Measurements from ENCODE around the gene METTL24.
"Not testable (repeated sequence)": the region's sequence is repeated elsewhere in the genome, so short reads cannot be mapped to it uniquely, and the experiment has no call there.

Gene METTL24

GRCh38 chr6:110315207-110315868 lies 42.8 kb downstream of the METTL24 start:
- DNase-seq (ENCODE audit: low read depth, low spot score) = no peak

GRCh38 chr6:110310861-110311446 lies 47.2 kb downstream of the METTL24 start:
- no peak for DNase-seq (ENCODE audit: low read depth, low spot score)

- not testable (repeated sequence) for DNase-seq (ENCODE audit: low read depth, low spot score)
These were observed 48.7 kb downstream of the METTL24 start for GRCh38 chr6:110309432-110309831.

GRCh38 chr6:110307368-110307767 lies 50.8 kb downstream of the METTL24 start:
- no peak for DNase-seq (ENCODE audit: low read depth, low spot score)

- DNase-seq (ENCODE audit: low read depth, low spot score) = not testable (repeated sequence)
These were observed 52.3 kb downstream of the METTL24 start for GRCh38 chr6:110305832-110306231.

- DNase-seq (ENCODE audit: low read depth, low spot score) = not testable (repeated sequence)
These were observed 54.5 kb downstream of the METTL24 start for GRCh38 chr6:110303692-110304091.

GRCh38 chr6:110298916-110299315 lies 59.2 kb downstream of the METTL24 start:
- DNase-seq (ENCODE audit: low read depth, low spot score) = no peak

GRCh38 chr6:110298411-110298810 lies 59.7 kb downstream of the METTL24 start:
- no peak for DNase-seq (ENCODE audit: low read depth, low spot score)

- no peak for DNase-seq (ENCODE audit: low read depth, low spot score)
These were observed 61.7 kb downstream of the METTL24 start for GRCh38 chr6:110296241-110297025.

- DNase-seq (ENCODE audit: low read depth, low spot score) = no peak
These were observed 62.5 kb downstream of the METTL24 start for GRCh38 chr6:110295451-110296165.

- DNase-seq (ENCODE audit: low read depth, low spot score) = no peak
These were observed 70.4 kb downstream of the METTL24 start for GRCh38 chr6:110287462-110288341.

GRCh38 chr6:110285306-110286060 lies 72.7 kb downstream of the METTL24 start:
- no peak for DNase-seq (ENCODE audit: low read depth, low spot score)

- no peak for DNase-seq (ENCODE audit: low read depth, low spot score)
These were observed 73.3 kb downstream of the METTL24 start for GRCh38 chr6:110284855-110285254.

GRCh38 chr6:110283657-110284056 lies 74.5 kb downstream of the METTL24 start:
- DNase-seq (ENCODE audit: low read depth, low spot score) = no peak

GRCh38 chr6:110282412-110282811 lies 75.7 kb downstream of the METTL24 start:
- no peak for DNase-seq (ENCODE audit: low read depth, low spot score)

- DNase-seq (ENCODE audit: low read depth, low spot score) = no peak
These were observed 81.0 kb downstream of the METTL24 start for GRCh38 chr6:110277100-110277665.

GRCh38 chr6:110272781-110273180 lies 85.4 kb downstream of the METTL24 start:
- not testable (repeated sequence) for DNase-seq (ENCODE audit: low read depth, low spot score)

GRCh38 chr6:110271732-110272022 lies 86.5 kb downstream of the METTL24 start:
- no peak for DNase-seq (ENCODE audit: low read depth, low spot score)

- peak; percentile 40 for DNase-seq (ENCODE audit: low read depth, low spot score)
These were observed 88.0 kb downstream of the METTL24 start for GRCh38 chr6:110270165-110270564.

GRCh38 chr6:110269623-110270022 lies 88.5 kb downstream of the METTL24 start:
- DNase-seq (ENCODE audit: low read depth, low spot score) = no peak
